Neural progenitor cell (in vitro differentiated cells): ENCODE results near the gene PRSS12. TPM values are rescaled to one million over a fixed set of nuclear protein-coding genes. Genes with fewer than 3 reads are reported as not detected.
A peak's percentile ranks its signal among the peaks of the same experiment; 100 is the strongest.
"Not testable (repeated sequence)": the region's sequence is repeated elsewhere in the genome, so short reads cannot be mapped to it uniquely, and the experiment has no call there.

Source experiments
- DNase-seq: peaks from one replicate; pipeline ENCODE4 v3.0.0-alpha.2; 2016; ENCODE audit warnings: low spot score
- H2AFZ ChIP-seq: fragments of 200-600 bp; sonication (generic); replicated peaks from 2 replicates; pipeline ENCODE4 v1.6.1; 2016; ENCODE audit warnings: antibody characterized with exemption
- H3F3A ChIP-seq: fragments of 200-600 bp; sonication (generic); 2 replicates; pipeline ENCODE4 v1.6.1; 2016; ENCODE audit warnings: antibody characterized with exemption, low read depth
- H3K27ac ChIP-seq: fragments of 200-600 bp; sonication (generic); 2 replicates; pipeline ENCODE4 v1.5.1; 2016; ENCODE audit warnings: mild to moderate bottlenecking
- H3K27me3 ChIP-seq: fragments of 200-600 bp; sonication (generic); 2 replicates; pipeline ENCODE4 v1.6.1; 2016; ENCODE audit warnings: mild to moderate bottlenecking, moderate library complexity
- H3K36me3 ChIP-seq: fragments of 200-600 bp; sonication (generic); 2 replicates; pipeline ENCODE4 v1.5.1; 2016
- H3K4me1 ChIP-seq: fragments of 200-600 bp; sonication (generic); 2 replicates; pipeline ENCODE4 v1.6.1; 2016; ENCODE audit warnings: mixed run types
- H3K4me2 ChIP-seq: fragments of 200-600 bp; sonication (generic); 2 replicates; pipeline ENCODE4 v1.6.1; 2016
- H3K4me3 ChIP-seq: fragments of 200-600 bp; sonication (generic); 2 replicates; pipeline ENCODE4 v1.5.1; 2016
- H3K79me2 ChIP-seq: fragments of 200-600 bp; sonication (generic); 2 replicates; pipeline ENCODE4 v1.6.1; 2016; ENCODE audit warnings: low read depth
- H3K9ac ChIP-seq: fragments of 200-600 bp; sonication (generic); 2 replicates; pipeline ENCODE4 v1.6.1; 2016
- H3K9me3 ChIP-seq: fragments of 200-600 bp; sonication (generic); 2 replicates; pipeline ENCODE4 v1.5.1; 2016; ENCODE audit warnings: low read depth
- H4K20me1 ChIP-seq: fragments of 200-600 bp; sonication (generic); 2 replicates; pipeline ENCODE4 v1.6.1; 2016; ENCODE audit warnings: low read depth
- H3K27ac Mint-ChIP-seq: 3 replicates; pipeline ENCODE4 v1.8.0; 2021; ENCODE audit warnings: mixed read lengths
- H3K27me3 Mint-ChIP-seq: 2 replicates; pipeline ENCODE4 v1.8.0; 2022; ENCODE audit warnings: low read depth, mild to moderate bottlenecking, inconsistent platforms, moderate library complexity, mixed read lengths; ENCODE audit not compliant: insufficient read depth
- H3K36me3 Mint-ChIP-seq: 3 replicates; pipeline ENCODE4 v1.8.0; 2021; ENCODE audit warnings: mixed read lengths
- H3K4me1 Mint-ChIP-seq: 3 replicates; pipeline ENCODE4 v1.8.0; 2021; ENCODE audit warnings: mixed read lengths
- H3K4me3 Mint-ChIP-seq: 3 replicates; pipeline ENCODE4 v1.8.0; 2021; ENCODE audit warnings: mild to moderate bottlenecking, moderate library complexity, mixed read lengths
- H3K9me3 Mint-ChIP-seq: 3 replicates; pipeline ENCODE4 v1.8.0; 2020; ENCODE audit warnings: mixed read lengths
- CTCF ChIP-seq: fragments of 200-600 bp; sonication (generic); IDR thresholded peaks from 2 replicates; pipeline ENCODE4 v1.5.1; 2017; ENCODE audit warnings: antibody characterized with exemption, mild to moderate bottlenecking
- EZH2 ChIP-seq: fragments of 200-600 bp; sonication (generic); IDR thresholded peaks from 2 replicates; pipeline ENCODE4 v1.6.1; 2017; ENCODE audit warnings: antibody characterized with exemption, mild to moderate bottlenecking, moderate library complexity
- EZH2phosphoT487 ChIP-seq: fragments of 200-600 bp; sonication (generic); IDR thresholded peaks from 2 replicates; pipeline ENCODE4 v1.6.1; 2017; ENCODE audit warnings: antibody characterized with exemption
- total RNA-seq: library from RNA; depleted of rRNA; stranded (reverse); fragments of >200 nt; gene quantifications from 2 replicates; pipeline ENCODE4 v1.2.3, GENCODE V29; 2015; ENCODE audit warnings: low replicate concordance

Gene PRSS12
- total RNA-seq, 1 donor from 2014 or later, result 1.9 TPM

GRCh38 chr4:118308306-118309030 is 44.3 kb downstream of the PRSS12 start:
- Histone ChIP-seq H3K79me2 (no peaks in the 10 kb centered on the region), H3K4me1 (no peaks in the 10 kb centered on the region), H4K20me1 (no peaks in the 10 kb centered on the region), H3K4me3 (no peak overlapping the region), H3K9ac (no peak overlapping the region), H3K9me3 (no peaks in the 10 kb centered on the region), H3K4me2 (no peak overlapping the region), H2AFZ (no peak overlapping the region), H3K36me3 (no peaks in the 10 kb centered on the region), H3K27me3 (no peaks in the 10 kb centered on the region), H3K27ac (no peak overlapping the region), H3F3A (no peaks in the 10 kb centered on the region)
- Mint-ChIP-seq H3K4me1 (no peaks in the 10 kb centered on the region), H3K36me3 (no peaks in the 10 kb centered on the region), H3K9me3 (no peaks in the 10 kb centered on the region), H3K27me3 (no peaks in the 10 kb centered on the region), H3K4me3 (no peak overlapping the region), H3K27ac (no peak overlapping the region)
- no peak for TF ChIP-seq EZH2phosphoT487
- TF ChIP-seq CTCF, result no peak
- TF ChIP-seq EZH2, result no peak
- DNase-seq, result no peak

DNA sequence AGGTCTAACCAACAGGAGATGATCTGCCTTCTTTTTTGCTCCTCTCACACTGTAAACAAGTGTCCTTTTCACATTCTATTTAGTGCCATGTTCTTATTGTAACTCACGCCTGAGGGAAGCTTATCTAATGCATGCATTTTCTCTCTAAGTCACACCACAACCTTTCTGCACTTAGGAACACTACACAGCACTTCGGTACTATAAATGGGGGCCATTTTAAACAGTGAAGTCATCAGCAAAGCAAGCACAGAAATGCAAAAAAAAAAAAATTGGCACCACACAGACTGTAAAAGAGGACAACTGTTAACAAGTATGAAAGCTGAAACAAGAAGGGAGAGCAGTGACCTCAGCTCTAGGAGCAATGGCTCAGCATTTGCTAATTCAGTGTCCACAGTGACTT is 45.2 kb downstream of the PRSS12 start:
- Mint-ChIP-seq H3K9me3 (no peaks in the 10 kb centered on the region), H3K4me1 (no peaks in the 10 kb centered on the region), H3K4me3 (no peak overlapping the region), H3K36me3 (no peaks in the 10 kb centered on the region), H3K27me3 (no peaks in the 10 kb centered on the region), H3K27ac (no peak overlapping the region)
- no peaks in the 10 kb centered on the region for H3K79me2 ChIP-seq
- H2AFZ ChIP-seq, result peak overlapping the region; percentile 56
- no peaks in the 10 kb centered on the region for H3K36me3 ChIP-seq
- no peak overlapping the region for H3K4me2 ChIP-seq
- TF ChIP-seq EZH2phosphoT487 (no peak), EZH2 (no peak), CTCF (no peak)
- H3F3A ChIP-seq, result no peaks in the 10 kb centered on the region
- H3K9me3 ChIP-seq, result no peaks in the 10 kb centered on the region
- H3K27me3 ChIP-seq, result no peaks in the 10 kb centered on the region
- H4K20me1 ChIP-seq, result no peaks in the 10 kb centered on the region
- no peak overlapping the region for H3K27ac ChIP-seq
- no peak overlapping the region for H3K4me3 ChIP-seq
- no peak overlapping the region for H3K9ac ChIP-seq
- DNase-seq, result no peak
- H3K4me1 ChIP-seq, result no peaks in the 10 kb centered on the region

- H3K4me3 ChIP-seq, H3F3A ChIP-seq, H3K4me1 ChIP-seq, H3K27ac ChIP-seq, H3K79me2 ChIP-seq, H2AFZ ChIP-seq, H3K4me2 ChIP-seq, H3K9me3 Mint-ChIP-seq, H3K36me3 ChIP-seq, H4K20me1 ChIP-seq, DNase-seq, H3K4me3 Mint-ChIP-seq, H3K9ac ChIP-seq, H3K36me3 Mint-ChIP-seq, H3K27me3 Mint-ChIP-seq, H3K27me3 ChIP-seq, H3K9me3 ChIP-seq, H3K27ac Mint-ChIP-seq, H3K4me1 Mint-ChIP-seq: not testable (repeated sequence)
These were observed 53.2 kb downstream of the PRSS12 start for GRCh38 chr4:118299619-118300018.

DNA sequence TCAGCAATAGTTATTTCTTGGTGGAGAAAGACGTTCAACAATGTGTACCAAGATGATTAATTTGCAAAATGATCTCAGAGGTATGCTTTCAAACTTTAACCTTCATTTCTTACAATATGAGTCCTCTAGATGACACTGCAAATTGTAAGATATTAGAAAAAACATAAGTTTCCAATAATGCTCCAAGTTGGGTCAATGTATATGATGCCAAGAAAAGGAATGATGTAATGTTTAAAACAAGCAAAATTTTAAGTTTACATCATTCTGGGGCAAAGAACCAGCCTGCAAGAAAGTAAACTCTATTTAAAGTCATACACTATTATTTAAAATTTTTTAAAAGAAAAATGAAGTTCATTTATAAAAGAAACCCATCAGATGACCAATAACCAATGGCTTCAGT is 56.1 kb downstream of the PRSS12 start:
- H4K20me1 ChIP-seq, result no peaks in the 10 kb centered on the region
- DNase-seq, result no peak
- H3K4me2 ChIP-seq, result no peak overlapping the region
- Mint-ChIP-seq H3K4me1 (no peaks in the 10 kb centered on the region), H3K27me3 (no peaks in the 10 kb centered on the region), H3K27ac (no peak overlapping the region), H3K4me3 (no peak overlapping the region), H3K9me3 (no peaks in the 10 kb centered on the region), H3K36me3 (no peaks in the 10 kb centered on the region)
- no peaks in the 10 kb centered on the region for H3K27me3 ChIP-seq
- no peak overlapping the region for H3K27ac ChIP-seq
- no peaks in the 10 kb centered on the region for H3K9me3 ChIP-seq
- no peaks in the 10 kb centered on the region for H3K36me3 ChIP-seq
- no peaks in the 10 kb centered on the region for H3F3A ChIP-seq
- TF ChIP-seq EZH2 (no peak), CTCF (no peak), EZH2phosphoT487 (no peak)
- no peak overlapping the region for H2AFZ ChIP-seq
- no peak overlapping the region for H3K4me3 ChIP-seq
- no peaks in the 10 kb centered on the region for H3K79me2 ChIP-seq
- no peak overlapping the region for H3K9ac ChIP-seq
- H3K4me1 ChIP-seq, result peaks cover 7% of the 10 kb centered on the region
